ENCODE results near the gene CEP170B. TPM values are rescaled to one million over a fixed set of nuclear protein-coding genes. Genes with fewer than 3 reads are reported as not detected.
"Not testable (repeated sequence)": the region's sequence is repeated elsewhere in the genome, so short reads cannot be mapped to it uniquely, and the experiment has no call there.

CEP170B gene
- total RNA-seq, 1 donor from 2014 or later: 5.0 TPM

DNA sequence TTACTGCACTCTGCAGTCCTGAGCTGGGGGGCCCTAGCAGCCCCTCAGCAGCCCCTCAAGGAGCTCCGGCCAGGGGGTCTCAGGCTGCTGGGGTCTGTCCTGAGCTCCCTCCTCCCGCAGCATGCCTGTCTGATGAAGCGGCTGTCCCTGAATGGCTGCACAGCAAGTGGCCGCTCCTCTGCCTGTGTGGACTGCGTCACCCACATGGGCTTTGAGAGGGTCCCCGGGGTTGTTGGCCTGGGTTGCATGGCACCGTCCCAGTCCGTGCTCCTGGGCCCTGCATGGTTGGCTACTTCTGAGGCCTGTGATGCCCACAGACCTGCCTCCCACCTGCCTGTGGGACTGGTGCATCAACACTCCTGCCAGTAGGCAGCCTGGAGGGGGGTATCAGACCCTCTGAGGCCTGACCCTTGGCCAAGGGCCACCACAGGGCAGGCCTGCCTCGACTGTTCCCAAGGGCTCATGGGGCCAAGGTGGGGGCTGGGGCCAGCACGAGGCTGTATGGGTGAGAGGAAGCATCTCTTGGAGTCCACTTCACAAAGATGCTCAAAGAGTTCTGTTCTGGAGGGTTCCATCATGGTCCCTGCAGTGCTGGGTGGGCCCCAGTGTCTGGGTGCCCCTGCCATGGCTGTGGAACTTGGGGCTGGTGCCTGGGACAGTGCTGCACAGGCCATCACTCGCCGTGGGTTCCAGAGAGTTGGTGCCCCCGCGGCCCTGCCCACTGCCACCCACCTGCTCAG is 12.2 kb downstream of the CEP170B start:
- intact Hi-C loops (cut with micrococcal nuclease): loop anchor here (2.0 kb wide), 2 partner anchors 76 to 614 kb away; partner anchors contain the start of genes TEDC1 and ZBTB42

DNA sequence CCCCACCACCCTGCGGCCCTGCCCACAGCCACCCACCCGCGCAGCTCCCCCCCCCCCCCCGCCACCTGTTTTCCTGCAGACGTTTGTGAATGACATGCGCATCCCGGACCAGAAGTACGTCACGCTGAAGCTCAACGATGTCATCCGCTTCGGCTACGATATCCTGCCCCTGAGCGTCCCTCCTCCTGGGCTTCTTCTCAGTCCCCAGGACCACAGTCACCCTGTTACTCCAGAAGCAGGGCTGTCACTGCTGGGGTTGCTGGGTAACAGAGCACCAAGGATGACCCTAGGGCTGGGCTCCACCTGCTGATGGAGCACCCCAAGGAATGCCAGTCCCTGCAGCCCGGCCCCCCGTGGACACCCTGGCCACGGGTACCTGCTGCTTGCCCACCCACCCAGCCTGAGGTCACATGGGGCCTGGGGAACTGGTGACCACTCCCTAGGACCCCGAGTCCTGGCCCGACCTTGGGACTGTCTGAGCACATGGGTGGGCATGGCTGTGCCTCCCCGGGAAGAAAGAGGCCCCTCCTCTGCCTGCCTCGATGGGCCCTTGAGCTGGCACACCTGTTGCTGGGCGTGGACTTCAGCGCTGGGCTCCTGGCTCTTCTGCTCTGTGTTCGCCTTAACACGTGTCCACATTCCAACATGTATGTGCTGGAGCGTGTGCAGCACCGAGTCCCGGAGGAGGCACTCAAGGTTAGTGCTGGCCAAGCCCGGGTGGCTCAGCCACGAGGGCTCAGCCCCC is 12.9 kb downstream of the CEP170B start:
- intact Hi-C loops (cut with micrococcal nuclease): loop anchor here (2.0 kb wide), 2 partner anchors 77 to 613 kb away; partner anchors contain the start of genes TEDC1 and ZBTB42

DNA sequence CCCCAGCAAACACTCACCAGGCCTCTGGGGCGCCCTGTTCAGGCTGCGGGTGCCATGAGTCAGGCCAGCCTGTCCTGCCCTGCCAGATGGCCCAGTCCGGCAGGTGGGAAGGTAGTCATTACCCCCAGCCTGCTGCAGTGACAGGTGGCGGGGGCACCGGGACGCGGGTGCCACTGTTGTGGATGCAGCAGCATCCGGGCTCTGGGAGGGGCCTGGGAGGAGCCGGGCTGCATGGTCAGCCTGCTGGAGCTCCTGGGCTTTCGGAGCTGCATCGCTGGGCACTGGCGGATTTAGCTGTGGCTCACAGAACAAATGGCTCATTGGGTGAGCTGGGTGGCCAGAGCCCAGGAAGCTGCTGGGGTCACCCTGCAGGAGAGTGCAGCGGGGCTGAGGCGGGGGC is 13.5 kb downstream of the CEP170B start:
- intact Hi-C loops (cut with micrococcal nuclease): no loop called here

DNA sequence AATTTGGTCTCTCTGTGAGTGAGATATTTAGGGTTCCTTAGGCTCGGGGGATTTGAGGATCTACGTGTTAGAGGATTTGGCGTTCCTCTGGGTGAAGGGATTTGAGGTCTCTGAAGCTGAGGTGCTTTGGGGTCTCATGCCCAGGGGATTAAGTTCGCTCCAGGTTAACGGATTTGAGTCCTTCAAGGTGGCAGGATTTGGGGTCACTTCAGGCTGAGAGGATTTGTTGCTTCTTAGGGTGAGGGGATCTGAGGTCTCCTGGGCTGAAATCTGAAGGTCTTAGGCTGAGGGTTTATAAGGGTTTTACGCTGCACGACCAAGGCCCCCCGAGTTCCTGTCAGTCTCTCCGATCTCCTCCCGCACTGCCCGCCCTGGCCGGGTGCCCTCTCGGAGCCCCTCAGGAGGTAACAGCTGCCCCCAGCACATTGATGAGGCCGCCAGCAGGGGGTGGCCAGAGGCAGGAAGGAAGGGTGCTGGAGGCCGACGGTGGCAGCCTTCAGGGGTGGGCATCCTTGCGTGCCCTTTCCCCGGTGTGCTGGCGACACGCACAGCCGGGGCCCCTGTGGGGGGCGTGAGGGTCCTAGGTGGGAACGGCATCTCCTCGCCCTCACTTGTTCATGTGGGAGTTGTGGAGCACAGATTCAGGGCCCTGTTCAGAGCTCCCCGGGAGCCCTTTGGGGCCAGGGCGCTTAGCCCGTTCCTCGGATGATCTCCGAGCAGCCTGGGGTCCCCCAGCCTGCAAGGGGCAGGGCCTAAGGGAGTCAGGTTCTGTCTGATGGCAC is 14.3 kb downstream of the CEP170B start:
- intact Hi-C loops (cut with micrococcal nuclease): no loop called here

DNA sequence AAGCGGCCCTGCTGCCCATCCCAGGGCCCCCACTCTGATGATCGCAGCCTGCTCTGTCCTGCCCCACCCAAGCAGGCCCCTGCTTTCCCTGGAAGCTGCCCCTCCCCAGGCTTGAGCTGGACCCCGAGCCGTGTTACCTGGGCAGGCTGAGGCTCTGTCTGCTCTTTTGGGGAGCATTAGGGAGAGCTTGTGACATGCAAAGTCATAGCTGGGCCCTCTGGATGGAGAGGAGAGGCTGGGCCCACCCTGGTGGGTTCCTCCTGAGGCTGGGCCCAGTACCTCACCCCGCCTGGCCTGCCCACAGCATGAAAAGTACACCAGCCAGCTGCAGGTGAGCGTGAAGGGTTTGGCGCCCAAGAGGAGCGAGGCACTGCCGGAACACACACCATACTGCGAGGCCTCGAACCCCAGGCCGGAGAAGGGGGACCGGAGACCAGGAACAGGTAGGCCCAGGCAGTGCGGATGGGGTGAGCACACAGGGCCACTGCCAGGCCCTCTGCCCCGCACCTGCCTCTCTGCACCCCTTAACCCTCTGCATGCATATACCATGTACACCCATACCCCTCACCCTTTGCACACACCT is 15.0 kb downstream of the CEP170B start:
- intact Hi-C loops (cut with micrococcal nuclease): no loop called here

DNA sequence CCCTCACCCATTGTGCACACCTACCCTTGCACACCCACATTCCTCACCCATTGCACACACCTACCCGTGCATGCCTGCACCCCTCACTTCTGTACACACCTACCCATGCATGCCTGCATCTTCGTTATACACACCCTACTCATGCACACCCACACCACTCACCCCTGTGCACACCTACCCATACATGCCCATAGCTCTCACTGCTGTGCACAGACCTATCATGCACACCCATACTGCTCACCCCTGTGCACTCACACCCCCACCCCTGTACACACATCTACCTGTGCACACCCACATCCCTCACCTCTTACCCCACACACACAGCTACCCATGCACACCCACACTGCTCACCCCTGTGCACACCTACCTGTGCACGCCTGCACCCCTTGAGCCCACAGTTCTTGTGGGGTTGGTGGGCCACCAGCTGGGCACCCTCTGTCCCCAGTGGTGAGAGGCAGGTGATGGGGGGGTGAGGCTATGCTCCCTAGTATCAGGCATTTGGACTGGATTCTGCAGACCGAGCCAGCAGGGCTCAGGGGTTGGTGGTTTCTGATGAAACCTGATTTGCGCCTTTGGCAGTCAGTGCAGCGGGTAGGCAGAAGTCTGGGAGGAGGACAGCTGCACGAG is 15.6 kb downstream of the CEP170B start:
- intact Hi-C loops (cut with micrococcal nuclease): no loop called here

DNA sequence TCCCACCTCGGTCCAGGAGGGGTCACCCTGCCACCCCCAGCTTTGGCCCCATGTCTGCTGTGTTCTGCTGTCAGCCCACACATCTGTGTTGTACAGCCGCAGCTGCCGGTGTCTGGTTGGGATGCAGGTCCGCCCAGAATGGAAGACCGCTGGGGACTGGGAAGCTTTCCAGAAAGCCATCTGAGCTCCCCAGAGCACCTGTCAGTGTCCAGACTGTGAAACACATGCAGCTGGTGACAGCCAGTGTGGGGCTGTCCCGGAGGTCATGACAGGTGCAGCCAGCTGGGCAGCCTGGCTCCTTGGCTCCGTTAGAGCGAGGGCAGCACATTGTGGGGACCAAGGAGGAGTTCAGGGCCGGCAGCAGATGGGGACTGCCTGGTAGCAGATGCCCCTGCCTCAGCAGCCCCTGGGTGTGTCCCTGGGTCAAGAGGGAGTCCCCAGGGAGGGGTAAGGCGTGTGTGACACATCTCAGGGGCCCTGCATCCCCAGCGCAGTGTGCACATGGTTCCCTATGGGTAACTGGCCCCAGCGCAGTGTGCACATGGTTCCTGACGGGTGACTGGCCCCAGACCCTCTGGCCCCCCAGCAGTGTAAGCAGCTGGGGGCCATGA is 16.4 kb downstream of the CEP170B start:
- intact Hi-C loops (cut with micrococcal nuclease): no loop called here

DNA sequence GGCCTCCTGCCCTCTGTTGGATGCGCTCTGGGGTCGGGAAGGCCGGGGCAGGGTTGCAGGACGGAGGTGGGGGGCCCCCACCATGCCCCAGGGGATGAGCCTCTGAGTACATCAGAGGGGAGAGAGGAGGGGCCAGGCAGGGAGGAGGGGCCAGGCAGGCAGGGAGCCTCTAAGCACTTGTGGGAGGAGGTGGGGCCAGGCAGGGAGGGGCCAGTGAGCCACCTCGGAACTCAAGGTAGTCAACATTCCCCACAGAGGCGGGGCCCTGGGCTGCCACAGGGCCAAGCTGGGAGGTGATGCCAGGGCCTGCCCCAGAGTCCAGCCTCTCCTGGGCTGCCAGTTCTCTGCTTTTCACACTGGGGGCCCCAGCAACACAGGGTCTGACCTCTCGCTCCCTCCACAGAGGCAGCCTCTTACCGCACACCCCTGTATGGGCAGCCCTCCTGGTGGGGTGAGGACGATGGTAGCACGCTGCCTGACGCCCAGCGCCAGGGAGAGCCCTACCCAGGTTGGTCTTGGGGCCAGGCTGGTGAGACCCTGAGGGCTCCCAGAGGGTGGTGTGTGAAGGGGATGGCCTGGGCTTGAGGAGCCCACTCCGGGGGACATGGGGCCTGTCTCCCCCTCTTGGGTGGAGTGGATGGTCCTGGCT is 17.4 kb downstream of the CEP170B start:
- intact Hi-C loops (cut with micrococcal nuclease): no loop called here

DNA sequence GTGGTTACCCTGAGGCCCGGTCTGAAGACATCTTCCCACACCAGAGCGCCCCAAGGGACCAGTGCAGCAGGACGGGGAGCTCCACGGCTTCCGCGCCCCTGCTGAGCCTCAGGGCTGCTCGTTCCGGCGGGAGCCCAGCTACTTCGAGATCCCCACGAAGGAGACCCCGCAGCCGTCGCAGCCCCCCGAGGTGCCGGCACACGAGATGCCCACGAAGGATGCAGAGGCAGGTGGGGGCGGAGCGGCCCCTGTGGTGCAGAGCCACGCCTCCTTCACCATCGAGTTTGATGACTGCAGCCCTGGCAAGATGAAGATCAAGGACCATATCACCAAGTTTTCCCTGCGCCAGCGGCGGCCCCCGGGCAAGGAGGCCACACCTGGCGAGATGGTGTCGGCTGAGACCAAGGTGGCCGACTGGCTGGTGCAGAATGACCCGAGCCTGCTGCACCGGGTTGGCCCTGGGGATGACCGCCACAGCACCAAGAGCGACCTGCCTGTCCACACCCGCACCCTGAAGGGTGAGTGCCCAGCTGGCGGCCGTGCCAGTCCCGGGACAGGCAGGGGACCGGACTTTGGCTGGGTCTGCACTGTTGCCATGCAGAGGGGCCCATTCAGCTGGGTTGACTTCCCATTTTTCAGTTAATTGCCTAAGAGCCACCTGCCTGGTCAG is 18.1 kb downstream of the CEP170B start:
- intact Hi-C loops (cut with micrococcal nuclease): no loop called here

DNA sequence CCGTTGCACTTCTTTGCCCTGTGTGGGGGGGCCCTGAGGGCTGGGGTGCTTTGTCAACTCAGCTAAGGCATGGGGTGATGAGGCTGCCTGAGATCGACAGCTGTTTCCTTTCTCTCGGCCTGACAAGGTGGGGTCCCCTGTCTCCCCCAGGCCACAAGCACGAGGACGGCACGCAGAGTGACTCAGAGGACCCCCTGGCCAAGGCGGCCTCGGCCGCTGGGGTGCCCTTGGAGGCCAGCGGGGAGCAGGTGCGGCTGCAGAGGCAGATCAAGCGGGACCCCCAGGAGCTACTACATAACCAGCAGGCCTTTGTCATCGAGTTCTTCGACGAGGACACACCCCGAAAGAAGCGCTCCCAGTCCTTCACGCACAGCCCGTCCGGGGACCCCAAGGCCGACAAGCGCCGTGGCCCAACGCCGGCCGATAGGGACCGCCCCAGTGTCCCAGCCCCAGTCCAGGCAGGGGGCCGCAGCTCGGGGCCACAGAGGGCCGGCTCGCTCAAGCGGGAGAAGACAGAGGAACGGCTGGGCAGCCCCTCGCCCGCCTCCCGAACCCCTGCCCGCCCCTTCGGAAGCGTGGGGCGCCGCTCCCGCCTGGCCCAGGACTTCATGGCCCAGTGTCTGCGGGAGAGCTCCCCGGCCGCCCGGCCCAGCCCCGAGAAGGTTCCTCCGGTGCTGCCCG is 18.8 kb downstream of the CEP170B start:
- intact Hi-C loops (cut with micrococcal nuclease): no loop called here

DNA sequence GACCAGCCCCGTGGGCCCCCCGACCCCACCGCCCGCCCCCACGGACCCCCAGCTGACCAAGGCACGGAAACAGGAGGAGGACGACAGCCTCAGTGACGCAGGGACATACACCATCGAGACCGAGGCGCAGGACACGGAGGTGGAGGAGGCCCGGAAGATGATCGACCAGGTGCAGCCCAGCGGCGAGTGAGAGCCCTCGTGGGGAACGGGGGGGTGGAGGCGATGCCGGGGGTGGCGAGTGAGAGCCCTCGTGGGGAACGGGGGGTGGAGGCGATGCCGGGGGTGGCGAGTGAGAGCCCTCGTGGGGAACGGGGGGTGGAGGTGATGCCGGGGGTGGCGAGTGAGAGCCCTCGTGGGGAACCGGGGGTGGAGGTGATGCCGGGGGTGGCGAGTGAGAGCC is 19.3 kb downstream of the CEP170B start:
- intact Hi-C loops (cut with micrococcal nuclease): not testable (repeated sequence)

DNA sequence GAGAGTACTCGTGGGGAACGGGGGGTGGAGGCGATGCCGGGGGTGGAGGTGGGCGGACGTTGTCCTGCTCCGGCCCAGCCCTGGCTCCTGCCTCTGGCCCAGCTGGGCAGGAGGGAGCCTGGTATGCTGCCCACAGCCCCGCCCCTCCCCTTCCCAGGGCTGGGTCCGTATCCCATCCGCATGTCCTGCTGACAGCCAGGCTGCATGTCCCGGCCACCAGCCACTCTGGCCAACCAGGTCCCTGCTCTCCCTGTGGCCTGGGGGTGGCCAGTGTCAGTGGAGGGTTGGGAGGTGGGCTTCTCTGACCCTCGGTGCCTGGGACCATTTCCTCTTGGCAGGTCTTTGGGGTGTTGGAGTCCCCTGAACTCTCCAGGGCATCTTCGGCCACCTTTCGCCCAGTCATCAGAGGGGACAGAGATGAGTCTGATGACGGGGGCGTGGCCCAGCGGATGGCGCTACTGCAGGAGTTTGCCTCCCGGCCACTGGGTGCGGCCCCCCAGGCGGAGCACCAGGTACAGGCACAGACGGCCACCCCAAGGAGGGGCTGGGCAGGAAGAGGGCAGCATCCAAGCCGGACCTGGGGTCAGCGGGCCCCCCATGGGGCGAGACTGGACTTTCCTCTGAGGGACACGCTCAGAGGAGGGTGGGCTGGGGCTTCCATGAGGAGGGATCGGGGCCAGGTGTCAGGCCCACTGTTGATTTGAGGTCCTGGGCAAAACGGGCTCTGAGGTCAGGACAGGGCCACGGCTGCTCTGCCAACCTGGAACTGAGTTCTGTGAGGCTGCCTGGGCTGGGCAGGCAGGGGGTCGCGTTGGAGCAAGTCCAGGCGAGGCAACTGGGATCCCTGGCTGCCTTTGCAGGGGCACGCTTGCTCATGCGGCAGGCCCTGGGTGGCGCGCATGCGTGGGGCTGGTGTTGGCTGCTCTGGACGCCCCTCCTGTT is 20.2 kb downstream of the CEP170B start:
- intact Hi-C loops (cut with micrococcal nuclease): no loop called here

DNA sequence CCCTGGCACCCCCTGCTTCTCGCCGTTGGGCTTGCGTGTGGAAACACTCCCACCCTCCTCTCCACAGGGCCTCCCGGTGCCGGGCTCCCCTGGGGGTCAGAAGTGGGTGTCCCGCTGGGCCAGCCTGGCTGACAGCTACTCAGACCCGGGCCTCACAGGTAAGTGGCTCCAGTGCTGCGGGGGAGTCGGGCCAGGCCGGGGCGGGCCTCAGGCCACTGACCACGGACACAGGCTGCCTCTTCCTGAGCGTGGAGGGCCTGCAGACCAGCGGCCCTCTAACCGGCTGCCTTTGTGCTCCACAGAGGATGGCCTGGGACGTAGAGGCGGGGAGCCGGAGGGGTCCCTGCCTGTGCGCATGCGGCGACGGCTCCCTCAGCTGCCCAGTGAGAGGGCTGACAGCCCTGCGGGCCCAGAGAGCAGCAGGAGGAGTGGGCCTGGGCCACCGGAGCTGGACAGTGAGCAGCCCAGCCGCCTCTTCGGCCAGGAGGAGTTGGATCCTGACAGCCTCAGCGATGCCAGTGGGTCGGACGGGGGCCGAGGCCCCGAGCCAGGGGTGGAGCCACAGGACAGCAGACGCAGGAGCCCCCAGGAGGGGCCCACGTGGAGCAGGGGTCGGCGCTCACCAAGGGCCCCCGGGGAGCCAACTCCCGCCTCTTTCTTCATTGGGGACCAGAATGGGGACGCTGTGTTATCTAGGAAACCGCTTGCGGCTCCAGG is 21.1 kb downstream of the CEP170B start:
- intact Hi-C loops (cut with micrococcal nuclease): no loop called here

DNA sequence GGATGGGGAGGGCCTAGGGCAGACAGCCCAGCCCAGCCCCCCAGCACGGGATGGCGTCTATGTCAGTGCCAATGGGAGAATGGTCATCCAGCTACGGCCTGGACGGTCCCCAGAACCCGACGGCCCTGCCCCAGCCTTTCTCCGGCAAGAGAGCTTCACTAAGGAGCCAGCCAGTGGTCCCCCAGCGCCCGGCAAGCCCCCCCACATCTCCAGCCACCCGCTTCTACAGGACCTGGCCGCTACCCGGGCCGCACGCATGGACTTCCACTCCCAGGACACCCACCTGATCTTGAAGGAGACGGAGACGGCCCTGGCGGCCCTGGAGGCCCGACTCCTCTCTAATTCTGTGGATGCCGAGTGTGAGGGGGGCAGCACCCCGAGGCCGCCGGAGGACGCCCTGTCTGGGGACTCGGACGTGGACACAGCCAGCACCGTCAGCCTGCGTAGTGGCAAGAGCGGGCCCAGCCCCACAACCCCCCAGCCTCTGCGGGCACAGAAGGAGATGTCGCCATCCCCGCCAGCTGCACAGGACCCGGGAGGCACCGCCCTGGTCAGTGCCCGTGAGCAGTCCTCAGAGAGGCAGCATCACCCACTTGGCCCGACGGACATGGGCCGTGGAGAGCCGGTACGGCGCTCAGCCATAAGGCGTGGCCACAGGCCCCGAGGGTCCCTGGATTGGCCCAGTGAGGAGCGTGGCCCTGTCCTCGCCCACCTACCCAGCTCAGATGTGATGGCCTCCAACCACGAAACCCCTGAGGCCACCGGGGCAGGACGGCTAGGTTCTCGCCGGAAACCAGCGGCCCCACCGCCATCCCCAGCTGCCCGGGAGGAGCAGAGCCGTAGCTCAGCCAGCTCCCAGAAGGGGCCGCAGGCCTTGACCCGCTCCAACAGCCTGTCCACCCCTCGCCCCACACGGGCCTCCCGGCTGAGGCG is 21.9 kb downstream of the CEP170B start:
- intact Hi-C loops (cut with micrococcal nuclease): no loop called here

DNA sequence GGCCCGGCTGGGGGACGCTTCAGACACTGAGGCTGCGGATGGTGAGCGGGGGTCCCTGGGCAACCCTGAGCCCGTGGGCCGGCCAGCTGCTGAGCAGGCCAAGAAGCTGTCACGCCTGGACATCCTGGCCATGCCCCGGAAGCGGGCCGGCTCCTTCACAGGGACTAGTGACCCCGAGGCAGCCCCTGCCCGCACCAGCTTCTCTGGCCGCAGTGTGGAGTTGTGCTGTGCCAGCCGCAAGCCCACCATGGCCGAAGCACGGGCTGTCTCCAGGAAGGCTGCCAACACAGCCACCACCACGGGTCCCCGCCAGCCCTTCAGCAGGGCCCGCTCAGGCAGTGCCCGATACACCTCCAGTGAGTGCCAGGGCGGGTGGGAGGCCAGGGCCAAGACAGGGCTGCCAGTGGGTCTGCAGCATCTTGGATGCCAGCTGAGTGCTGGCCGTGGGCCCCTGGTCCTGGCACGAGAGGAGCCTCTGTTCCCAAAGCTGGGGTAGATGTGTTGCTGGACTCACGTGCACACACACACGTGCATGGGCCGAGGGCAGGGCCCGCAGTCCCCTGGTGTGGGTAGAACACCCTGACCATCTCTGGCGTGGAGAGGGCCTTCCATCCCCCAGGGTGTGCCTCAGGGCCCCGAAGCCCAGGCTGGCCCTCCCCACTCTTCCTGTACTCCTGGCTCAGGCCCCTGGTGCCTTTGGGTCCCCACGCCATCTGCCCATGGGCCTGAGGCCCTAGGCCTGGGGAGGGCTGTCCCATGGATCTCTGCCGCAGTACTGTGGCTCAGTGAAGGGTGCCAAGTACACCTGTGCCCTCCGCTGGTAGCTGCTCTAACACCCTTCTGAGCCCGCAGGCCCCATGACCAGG is 22.8 kb downstream of the CEP170B start:
- intact Hi-C loops (cut with micrococcal nuclease): no loop called here
